Stimulated activated CD8-positive, alpha-beta memory T cell treated with anti-CD3 and anti-CD28 coated beads, Interleukin-4, amount 100 ng/mL, for 1 hour (primary cell): ENCODE data around the gene DONSON.
A peak's percentile ranks its signal among the peaks of the same experiment; 100 is the strongest.

Experiments
- DNase-seq, 2 donors: peaks; one replicate each; pipeline ENCODE4 v3.0.0-alpha.2; 2020; ENCODE audit warnings: low read depth in 2 of 2, low spot score in 1 of 2

The DONSON gene

DNA sequence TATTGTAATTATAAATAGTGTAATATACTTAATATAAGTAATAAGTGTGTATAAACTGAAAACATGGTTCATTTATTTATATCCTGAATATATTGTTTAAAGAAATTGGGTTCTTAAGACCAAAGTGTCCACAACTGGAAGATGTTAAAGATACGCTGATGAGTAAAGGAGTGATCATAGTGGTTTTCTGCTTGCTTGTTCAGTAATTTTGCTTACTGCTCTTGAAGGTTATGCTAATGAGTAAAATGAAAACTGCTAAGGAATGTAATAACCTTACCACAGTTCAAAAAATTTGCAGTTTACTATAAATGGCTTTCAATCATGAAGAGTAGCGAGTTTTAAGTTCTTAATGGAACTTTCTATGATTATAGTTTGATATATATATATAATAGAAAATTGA, 22.0 kb downstream of the DONSON start:
- no peak for DNase-seq

DNA sequence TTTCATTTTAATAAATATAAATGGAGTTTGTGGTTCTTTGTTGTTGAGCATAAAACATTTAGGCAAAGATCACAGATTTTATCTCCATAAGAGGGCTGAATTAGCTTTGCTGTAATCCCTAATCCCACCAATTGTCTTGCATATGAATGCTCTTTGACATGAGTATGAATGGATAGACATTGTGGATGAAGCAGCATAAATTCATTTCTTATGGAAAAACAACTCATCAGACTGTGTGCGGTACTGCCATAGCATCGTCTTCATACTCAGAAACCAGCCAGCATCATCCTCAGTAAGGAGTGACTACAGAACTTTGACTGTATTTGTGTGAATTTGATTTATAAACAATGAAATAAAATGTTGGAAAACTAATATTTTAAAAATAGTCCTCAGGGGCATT, 26.1 kb downstream of the DONSON start:
- no peak for DNase-seq

DNA sequence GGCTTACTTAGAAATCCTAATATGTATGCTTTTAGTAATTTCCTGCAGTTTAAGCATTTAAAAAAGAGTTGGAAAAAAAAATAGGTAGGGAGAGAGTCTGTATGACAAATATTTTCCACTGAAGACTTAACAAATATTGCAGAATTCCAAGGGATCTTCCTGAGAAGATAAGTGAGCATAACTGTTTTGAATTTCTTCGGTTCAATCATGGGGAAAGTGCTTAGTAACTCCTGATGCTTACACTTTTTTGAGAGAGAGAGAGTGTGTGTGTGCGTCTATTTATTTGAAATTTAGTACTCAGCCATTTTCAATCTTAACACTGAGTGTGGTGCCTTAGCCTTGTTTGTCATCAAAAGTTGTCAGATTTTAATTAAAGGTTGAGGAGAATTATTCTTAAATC, 27.1 kb downstream of the DONSON start:
- no peak for DNase-seq

DNA sequence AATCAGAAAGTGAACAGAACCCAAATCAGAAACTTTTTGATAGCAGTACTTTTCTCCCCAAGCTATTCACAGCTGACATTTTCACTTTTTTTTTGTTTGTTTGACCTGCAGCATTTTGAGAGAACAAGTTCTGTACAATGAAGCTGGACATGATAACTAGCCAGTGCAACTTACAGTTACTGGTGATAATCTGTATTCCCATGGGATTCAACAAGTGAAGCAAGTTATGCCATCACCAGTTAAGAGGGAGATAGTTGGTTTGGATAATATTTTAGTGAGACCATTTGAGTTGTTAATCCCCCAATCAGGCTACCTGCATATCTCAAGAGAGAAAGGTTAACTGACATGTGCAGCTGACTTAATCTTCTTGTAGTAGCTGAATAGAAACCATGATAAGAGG, 27.5 kb downstream of the DONSON start:
- no peak for DNase-seq

DNA sequence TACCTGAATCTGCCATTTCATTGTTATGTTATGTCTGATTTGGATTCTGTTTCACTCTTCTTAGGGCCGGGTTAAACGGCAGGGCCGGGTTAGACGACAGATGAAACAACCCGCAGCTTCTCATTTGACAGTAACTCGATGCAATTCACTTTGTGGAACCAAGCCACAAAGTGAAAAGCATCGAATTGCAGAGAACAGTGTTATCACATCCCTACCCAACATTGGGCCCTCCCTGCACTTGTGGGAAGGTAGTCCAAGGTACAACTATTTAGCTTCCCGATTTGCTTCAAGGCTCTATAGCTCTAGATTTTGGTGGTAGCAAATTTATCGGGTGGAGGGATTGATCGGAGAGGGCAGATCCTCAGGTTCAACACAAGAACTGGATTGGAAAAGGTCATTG, 28.7 kb downstream of the DONSON start:
- DNase-seq, result no peak

DNA sequence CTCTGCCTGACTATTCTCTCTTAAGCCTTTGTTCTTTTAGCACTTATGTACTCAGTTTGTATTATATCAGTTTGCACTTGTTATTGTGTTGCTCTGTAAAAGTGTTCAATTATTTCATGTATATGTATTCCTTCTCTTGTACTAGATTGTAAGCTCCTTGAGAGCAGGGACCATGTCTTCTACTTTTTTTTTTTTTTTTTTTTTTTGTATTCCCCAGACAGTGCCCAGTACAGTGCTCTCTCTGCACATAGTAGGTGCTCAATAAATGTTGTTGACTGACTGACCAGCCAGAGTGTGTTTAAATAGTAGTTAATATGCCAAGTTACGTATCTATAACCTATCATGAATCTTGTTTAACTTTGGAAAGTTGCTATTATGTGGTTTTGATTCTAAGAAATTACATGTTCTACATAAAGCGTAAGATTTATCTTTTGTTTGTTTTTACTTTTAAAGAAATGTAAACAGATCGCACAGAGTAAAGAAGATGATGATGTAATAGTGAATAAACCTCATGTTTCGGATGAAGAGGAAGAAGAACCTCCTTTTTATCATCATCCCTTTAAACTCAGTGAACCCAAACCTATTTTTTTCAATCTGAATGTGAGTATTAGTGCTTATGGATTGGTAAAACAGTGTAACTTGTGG, 29.6 kb downstream of the DONSON start:
- DNase-seq, result no peak

DNA sequence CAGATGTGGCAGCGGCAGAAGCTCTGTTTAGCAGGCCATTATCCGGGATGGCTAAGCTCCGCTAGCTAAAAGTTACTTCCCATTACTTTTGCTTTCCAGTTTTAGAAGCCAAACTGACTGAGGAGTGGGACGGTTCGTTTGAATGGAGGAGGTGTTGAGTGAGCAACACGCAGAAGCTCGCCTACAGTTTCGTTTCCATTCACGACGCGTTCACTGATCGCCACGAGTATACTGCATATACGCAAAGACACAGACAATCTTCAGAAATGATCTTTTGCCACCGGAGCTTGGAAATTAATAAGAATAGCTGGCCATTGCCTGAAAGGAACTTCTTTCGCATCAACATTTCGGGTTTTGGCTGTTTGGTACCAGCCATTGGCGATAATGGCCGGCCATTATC, 31.0 kb downstream of the DONSON start:
- no peak for DNase-seq

DNA sequence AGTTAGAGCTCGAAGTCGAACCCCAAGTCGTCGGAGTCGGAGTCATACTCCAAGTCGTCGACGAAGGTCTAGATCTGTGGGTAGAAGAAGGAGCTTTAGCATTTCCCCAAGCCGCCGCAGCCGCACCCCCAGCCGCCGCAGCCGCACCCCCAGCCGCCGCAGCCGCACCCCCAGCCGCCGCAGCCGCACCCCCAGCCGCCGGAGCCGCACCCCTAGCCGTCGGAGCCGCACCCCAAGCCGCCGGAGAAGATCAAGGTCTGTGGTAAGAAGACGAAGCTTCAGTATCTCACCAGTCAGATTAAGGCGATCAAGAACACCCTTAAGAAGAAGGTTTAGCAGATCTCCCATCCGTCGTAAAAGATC, 33.5 kb downstream of the DONSON start:
- no peak for DNase-seq

DNA sequence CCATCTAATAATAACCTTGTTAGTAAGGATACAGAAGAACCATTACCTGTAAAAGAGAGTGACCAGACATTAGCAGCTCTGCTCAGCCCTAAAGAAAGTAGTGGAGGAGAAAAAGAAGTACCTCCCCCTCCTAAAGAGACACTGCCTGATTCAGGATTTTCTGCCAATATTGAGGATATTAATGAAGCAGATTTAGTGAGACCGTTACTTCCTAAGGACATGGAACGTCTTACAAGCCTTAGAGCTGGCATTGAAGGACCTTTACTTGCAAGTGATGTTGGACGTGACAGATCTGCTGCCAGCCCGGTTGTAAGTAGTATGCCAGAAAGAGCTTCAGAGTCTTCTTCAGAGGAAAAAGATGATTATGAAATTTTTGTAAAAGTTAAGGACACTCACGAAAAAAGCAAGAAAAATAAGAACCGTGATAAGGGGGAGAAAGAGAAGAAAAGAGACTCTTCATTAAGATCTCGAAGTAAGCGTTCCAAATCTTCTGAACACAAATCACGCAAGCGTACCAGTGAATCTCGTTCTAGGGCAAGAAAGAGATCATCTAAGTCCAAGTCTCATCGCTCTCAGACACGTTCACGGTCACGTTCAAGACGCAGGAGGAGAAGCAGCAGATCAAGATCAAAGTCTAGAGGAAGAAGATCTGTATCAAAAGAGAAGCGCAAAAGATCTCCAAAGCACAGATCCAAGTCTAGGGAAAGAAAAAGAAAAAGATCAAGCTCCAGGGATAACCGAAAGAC, 34.1 kb downstream of the DONSON start:
- no peak for DNase-seq

DNA sequence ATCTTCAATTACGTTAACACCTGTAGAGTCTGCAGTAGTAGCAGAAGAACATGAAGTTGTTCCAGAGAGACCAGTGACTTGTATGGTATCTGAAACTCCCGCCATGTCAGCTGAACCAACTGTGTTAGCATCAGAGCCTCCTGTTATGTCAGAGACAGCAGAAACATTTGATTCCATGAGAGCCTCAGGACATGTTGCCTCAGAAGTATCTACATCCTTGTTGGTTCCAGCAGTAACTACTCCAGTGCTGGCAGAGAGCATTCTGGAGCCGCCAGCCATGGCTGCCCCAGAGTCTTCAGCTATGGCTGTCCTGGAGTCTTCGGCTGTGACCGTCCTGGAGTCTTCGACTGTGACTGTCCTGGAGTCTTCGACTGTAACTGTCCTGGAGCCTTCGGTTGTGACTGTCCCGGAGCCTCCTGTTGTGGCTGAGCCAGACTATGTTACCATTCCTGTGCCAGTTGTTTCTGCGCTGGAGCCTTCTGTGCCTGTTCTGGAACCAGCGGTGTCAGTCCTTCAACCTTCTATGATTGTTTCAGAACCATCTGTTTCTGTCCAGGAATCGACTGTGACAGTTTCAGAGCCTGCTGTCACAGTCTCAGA, 35.4 kb downstream of the DONSON start:
- DNase-seq, result no peak

DNA sequence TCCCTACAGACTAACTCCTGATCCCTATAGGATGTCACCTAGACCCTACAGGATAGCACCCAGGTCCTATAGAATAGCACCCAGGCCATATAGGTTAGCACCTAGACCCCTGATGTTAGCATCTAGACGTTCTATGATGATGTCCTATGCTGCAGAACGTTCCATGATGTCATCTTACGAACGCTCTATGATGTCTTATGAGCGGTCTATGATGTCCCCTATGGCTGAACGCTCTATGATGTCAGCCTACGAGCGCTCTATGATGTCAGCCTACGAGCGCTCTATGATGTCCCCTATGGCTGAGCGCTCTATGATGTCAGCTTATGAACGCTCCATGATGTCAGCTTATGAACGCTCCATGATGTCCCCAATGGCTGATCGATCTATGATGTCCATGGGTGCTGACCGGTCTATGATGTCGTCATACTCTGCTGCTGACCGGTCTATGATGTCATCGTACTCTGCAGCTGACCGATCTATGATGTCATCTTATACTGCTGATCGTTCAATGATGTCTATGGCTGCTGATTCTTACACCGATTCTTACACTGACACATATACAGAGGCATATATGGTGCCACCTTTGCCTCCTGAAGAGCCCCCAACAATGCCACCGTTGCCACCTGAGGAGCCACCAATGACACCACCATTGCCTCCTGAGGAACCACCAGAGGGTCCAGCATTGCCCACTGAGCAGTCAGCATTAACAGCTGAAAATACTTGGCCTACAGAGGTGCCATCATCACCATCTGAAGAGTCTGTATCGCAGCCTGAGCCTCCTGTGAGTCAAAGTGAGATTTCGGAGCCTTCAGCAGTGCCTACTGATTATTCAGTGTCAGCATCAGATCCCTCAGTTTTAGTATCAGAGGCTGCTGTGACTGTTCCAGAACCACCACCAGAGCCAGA, 36.1 kb downstream of the DONSON start:
- DNase-seq, result no peak

DNA sequence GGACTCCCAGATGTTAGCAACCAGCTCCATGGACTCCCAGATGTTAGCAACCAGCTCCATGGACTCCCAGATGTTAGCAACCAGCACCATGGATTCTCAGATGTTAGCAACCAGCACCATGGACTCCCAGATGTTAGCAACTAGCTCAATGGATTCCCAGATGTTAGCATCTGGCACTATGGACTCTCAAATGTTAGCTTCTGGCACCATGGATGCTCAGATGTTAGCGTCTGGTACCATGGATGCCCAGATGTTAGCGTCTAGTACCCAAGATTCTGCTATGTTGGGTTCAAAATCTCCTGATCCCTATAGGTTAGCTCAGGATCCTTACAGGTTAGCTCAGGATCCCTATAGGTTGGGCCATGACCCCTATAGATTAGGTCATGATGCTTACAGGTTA, 36.8 kb downstream of the DONSON start:
- DNase-seq, result no peak

DNA sequence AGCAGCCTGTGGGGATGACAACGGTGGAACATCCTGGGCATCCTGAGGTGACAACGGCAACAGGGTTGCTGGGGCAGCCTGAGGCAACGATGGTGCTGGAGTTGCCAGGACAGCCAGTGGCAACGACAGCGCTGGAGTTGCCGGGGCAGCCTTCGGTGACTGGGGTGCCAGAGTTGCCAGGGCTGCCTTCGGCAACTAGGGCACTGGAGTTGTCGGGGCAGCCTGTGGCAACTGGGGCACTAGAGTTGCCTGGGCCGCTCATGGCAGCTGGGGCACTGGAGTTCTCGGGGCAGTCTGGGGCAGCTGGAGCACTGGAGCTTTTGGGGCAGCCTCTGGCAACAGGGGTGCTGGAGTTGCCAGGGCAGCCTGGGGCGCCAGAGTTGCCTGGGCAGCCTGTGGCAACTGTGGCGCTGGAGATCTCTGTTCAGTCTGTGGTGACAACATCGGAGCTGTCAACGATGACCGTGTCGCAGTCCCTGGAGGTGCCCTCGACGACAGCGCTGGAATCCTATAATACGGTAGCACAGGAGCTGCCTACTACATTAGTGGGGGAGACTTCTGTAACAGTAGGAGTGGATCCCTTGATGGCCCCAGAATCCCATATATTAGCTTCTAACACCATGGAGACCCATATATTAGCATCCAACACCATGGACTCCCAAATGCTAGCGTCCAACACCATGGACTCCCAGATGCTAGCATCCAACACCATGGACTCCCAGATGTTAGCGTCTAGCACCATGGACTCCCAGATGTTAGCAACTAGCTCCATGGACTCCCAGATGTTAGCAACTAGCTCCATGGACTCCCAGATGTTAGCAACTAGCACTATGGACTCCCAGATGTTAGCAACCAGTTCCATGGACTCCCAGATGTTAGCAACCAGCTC, 37.5 kb downstream of the DONSON start:
- no peak for DNase-seq

DNA sequence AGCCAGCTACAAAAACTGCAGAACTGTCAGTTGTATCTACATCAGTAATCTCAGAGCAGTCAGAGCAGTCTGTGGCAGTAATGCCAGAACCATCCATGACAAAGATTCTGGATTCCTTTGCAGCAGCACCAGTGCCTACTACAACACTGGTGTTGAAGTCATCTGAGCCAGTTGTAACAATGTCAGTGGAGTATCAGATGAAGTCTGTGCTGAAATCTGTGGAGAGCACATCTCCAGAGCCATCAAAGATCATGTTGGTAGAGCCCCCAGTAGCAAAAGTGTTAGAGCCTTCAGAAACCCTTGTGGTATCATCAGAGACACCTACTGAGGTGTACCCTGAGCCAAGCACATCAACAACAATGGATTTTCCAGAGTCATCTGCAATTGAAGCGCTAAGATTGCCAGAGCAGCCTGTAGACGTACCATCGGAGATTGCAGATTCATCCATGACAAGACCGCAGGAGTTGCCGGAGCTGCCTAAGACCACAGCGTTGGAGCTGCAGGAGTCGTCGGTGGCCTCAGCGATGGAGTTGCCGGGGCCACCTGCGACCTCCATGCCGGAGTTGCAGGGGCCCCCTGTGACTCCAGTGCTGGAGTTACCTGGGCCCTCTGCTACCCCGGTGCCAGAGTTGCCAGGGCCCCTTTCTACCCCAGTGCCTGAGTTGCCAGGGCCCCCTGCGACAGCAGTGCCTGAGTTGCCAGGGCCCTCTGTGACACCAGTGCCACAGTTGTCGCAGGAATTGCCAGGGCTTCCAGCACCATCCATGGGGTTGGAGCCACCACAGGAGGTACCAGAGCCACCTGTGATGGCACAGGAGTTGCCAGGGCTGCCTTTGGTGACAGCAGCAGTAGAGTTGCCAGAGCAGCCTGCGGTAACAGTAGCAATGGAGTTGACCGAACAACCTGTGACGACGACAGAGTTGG, 38.4 kb downstream of the DONSON start:
- no peak for DNase-seq

DNA sequence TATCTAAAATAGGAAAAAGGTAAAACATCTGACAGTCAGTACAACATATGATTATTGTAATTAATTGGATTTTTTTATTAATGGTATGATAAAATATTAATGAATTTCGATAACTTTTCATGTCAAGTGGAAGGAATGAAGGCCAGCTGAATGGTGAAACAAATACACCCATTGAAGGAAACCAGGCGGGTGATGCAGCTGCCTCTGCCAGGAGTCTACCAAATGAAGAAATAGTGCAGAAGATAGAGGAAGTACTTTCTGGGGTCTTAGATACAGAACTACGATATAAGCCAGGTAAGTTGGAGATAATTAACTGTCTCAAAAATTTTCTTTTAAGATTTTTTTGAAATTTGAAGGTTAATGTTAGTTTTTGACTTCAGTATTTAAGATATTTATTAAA, 42.4 kb downstream of the DONSON start:
- no peak for DNase-seq

DNA sequence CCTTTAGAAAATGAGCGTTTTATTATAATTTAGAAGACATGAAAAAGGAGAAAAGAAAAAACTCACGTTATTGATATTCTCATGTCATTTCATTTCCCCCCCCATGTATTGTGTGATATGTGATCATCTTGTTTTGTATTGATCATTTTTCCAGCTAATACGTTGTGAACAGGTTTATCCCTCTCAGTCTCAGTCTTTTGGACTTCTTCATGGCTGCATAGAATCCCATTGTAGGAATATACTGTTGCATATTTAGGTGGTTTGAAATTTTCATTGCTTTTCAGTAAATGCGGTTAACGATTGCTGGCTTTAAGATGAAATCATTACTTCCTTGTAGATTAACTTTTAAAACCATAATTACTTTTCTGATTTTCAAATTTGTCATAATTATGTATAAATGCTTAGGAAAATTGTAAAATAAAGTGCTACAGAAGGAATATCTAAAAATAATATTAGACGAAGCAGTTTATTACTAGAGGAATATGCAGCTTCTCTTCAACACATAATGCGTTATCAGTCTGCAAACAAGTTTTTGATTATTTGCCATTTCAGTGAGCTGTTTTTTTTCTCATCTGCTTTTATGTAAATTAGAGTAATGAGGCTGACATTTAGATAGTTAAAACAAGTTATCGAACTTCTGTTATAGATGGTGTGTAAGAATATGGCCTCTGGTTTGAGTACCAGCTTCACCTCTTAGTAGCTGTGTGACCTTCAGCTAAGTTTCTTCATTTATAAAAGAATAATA, 43.9 kb downstream of the DONSON start:
- no peak for DNase-seq

DNA sequence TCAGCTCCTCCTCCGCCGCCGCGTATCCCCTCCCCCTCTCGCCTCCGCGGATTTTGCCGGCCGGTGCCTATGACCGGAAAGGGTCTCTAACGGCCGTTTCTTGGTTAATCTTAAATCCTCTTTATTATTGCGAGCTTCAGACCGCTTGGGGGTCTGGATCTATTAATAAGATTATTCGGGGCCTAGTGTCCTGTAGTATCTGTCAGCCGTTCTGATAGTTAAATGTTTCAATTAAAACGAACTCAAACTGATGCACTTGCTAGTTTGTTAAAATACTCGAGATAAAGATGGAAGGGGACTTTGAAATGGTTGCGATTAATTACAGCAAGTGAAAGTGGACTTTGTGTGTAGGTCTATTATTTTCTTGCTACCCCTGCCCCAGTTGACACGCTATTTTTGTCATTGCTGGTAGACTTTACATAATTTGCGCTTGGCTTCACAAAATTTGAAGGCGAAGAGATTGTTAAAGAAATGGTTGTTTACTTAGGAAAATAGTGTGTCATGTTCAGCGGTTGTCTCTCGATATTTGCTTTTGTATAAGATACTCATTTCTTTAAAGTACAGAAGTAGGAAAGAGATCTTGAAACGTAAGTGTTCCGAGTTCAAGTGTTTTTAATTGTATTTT, 44.9 kb downstream of the DONSON start:
- DNase-seq, result peak in 1 of 2 donors; percentile 50
